Tibial nerve (tissue), 4 donors: ENCODE data around the gene LRRC37B. TPM values are rescaled to one million over a fixed set of nuclear protein-coding genes. Genes with fewer than 3 reads are reported as not detected.
"Not testable (repeated sequence)": the region's sequence is repeated elsewhere in the genome, so short reads cannot be mapped to it uniquely, and the experiment has no call there.

Experiments
- DNase-seq, 2 donors: peaks; one replicate each; pipeline ENCODE4 v3.0.0-alpha.2; 2019; ENCODE audit warnings: low spot score in 2 of 2
- H3K27ac ChIP-seq, 4 donors: fragments of 200-600 bp; sonication (generic) in 3 of 4; one replicate each; pipeline ENCODE4 v1.5.1; 2017 to 2019; ENCODE audit warnings: mild to moderate bottlenecking in 1 of 4
- H3K27me3 ChIP-seq, 2 donors: fragments of 200-600 bp; sonication (generic) in 1 of 2; one replicate each; pipeline versions ENCODE4 v1.5.1 to v1.6.0; 2017 to 2019
- H3K36me3 ChIP-seq, 3 donors: fragments of 200-600 bp; sonication (generic); one replicate each; pipeline ENCODE4 v1.5.1; 2018 to 2019
- H3K4me1 ChIP-seq, 4 donors: fragments of 200-600 bp; sonication (generic) in 3 of 4; one replicate each; pipeline ENCODE4 v1.5.1; 2017 to 2019
- H3K4me3 ChIP-seq, 4 donors: fragments of 200-600 bp; sonication (generic) in 3 of 4; one replicate each; pipeline ENCODE4 v1.5.1; 2017 to 2019; ENCODE audit warnings: mild to moderate bottlenecking in 1 of 4, moderate library complexity in 1 of 4
- H3K9me3 ChIP-seq, 4 donors: fragments of 200-600 bp; sonication (generic) in 3 of 4; one replicate each; pipeline ENCODE4 v1.5.1; 2017 to 2019
- CTCF ChIP-seq, 5 experiments: fragments of 200-600 bp in 3 of 5; fragments of 450-650 bp in 2 of 5; sonication (generic) in 3 of 5; IDR thresholded peaks; one replicate each; pipeline ENCODE4 v1.5.1; 2016 to 2019; ENCODE audit warnings: antibody characterized with exemption in 5 of 5, mild to moderate bottlenecking in 3 of 5, moderate library complexity in 2 of 5
- EP300 ChIP-seq, 2 donors: sonication (generic); formaldehyde crosslinking; IDR thresholded peaks; one replicate each; pipeline ENCODE4 v1.6.1; 2017; ENCODE audit warnings: antibody characterized with exemption in 2 of 2, mild to moderate bottlenecking in 1 of 2
- POLR2A ChIP-seq, 2 donors: fragments of 450-650 bp; IDR thresholded peaks; one replicate each; pipeline ENCODE4 v1.6.1; 2017; ENCODE audit warnings: antibody characterized with exemption in 2 of 2, mild to moderate bottlenecking in 2 of 2, moderate library complexity in 2 of 2
- WGBS, 2 donors: methylation state at CpG; one replicate each; pipeline ENCODE4 v1.1.5; 2018; 5-methylcytosine and 5-hydroxymethylcytosine counted together
- total RNA-seq, 4 donors: library from RNA; depleted of rRNA; stranded (reverse); fragments of >200 nt; gene quantifications; one replicate each; pipeline ENCODE4 v1.1.0, GENCODE V29; 2016

LRRC37B gene
- total RNA-seq, 4 donors from 2014 or later, result 17.2 to 51.1 (median 27.9) TPM

- TF ChIP-seq EP300 (IDR thresholded peaks at IDR 0.05), result no peak
- Histone ChIP-seq H3K4me1 (no peaks in the 10 kb centered on the region), H3K36me3 (peaks cover 0 to 28% (median 0%) of the 10 kb centered on the region in 3 donors), H3K27ac (no peak overlapping the region), H3K4me3 (no peak overlapping the region), H3K9me3 (no peaks in the 10 kb centered on the region), H3K27me3 (no peaks in the 10 kb centered on the region)
- no peak for DNase-seq
- 81% methylated on average over 7 of the region's 7 CpGs for WGBS, 2 donors
Observed at GRCh38 chr17:32016231-32016630, 9.0 kb downstream of the LRRC37B start.

DNA sequence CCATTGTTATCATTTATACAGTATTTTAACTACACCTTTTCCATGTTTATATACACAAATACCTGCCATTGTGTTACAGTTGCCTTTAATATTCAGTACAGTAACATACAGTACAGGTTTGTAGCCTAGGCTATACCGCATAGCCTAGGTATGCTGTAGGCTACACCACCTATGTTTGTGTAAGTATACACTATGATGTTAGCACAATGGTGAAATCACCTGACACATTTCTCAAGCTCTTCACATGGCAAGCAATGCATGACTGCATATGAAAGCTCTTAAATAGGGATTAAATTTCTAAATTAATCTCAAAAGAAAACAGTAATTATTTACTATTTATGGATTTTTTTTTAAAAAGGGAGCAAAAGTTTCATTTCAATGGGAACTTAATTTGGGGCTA is 12.0 kb downstream of the LRRC37B start:
- peaks cover 0 to 49% (median 6%) of the 10 kb centered on the region in 3 donors for H3K36me3 ChIP-seq

DNA sequence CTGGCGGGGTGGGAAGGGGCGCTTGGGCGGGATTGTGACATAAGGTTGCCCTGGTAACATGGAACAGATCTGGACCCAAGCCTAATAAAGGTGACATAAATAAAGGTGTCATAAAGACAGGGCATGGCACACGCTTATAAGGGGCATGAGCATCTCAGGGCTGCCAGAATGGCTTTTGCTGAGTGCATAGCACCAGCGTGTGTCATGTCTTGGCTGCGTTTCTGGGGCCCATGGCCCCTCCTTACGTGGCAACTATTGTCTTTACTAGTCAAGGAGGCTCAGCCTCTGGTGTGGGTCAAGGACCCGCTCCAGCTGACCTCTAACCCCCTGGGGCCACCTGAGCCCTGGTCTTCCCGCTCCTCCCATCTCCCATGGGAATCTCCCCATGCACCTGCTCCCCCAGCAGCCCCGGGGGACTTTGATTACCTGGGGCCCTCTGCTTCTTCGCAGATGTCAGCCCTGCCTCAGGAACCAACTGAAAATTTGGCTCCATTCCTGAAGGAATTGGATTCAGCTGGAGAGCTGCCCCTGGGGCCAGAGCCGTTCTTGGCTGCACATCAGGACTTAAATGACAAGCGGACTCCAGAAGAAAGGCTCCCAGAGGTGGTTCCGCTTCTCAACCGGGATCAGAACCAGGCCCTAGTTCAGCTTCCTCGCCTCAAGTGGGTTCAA is 13.9 kb downstream of the LRRC37B start:
- H3K27me3 ChIP-seq, result no peaks in the 10 kb centered on the region
- TF ChIP-seq CTCF (IDR thresholded peaks at IDR 0.05), result no peak
- TF ChIP-seq POLR2A (IDR thresholded peaks at IDR 0.05), result no peak
- no peak for TF ChIP-seq EP300 (IDR thresholded peaks at IDR 0.05)
- no peaks in the 10 kb centered on the region for H3K9me3 ChIP-seq
- no peak overlapping the region for H3K27ac ChIP-seq
- DNase-seq, result no peak
- 83 to 96% methylated on average over 13 to 16 of the region's 16 CpGs for WGBS, 2 donors
- H3K4me1 ChIP-seq, result no peaks in the 10 kb centered on the region
- no peak overlapping the region for H3K4me3 ChIP-seq
- H3K36me3 ChIP-seq, result peaks cover 0 to 50% (median 6%) of the 10 kb centered on the region in 3 donors

More for the DNA sequence above, 12.0 kb downstream of the LRRC37B start:
- Histone ChIP-seq H3K4me1 (no peaks in the 10 kb centered on the region), H3K27me3 (no peaks in the 10 kb centered on the region), H3K27ac (no peak overlapping the region), H3K4me3 (no peak overlapping the region), H3K9me3 (no peaks in the 10 kb centered on the region)
- DNase-seq, result no peak
- 97 to 100% methylated on average over 1 of the region's 1 CpG for WGBS, 2 donors
- no peak for TF ChIP-seq CTCF (IDR thresholded peaks at IDR 0.05)
- no peak for TF ChIP-seq POLR2A (IDR thresholded peaks at IDR 0.05)
- no peak for TF ChIP-seq EP300 (IDR thresholded peaks at IDR 0.05)

DNA sequence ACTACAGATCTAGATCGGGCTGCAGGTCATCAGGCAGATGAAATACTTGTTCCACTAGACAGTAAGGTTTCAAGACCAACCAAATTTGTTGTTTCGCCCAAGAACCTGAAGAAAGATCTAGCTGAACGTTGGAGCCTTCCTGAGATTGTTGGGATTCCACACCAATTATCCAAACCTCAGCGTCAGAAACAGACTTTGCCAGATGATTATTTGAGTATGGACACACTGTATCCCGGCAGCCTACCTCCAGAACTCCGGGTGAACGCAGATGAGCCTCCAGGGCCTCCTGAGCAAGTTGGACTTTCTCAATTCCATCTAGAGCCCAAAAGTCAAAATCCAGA is 14.4 kb downstream of the LRRC37B start:
- Histone ChIP-seq H3K36me3 (peaks cover 0 to 55% (median 6%) of the 10 kb centered on the region in 3 donors), H3K9me3 (no peaks in the 10 kb centered on the region), H3K27ac (no peak overlapping the region), H3K4me1 (no peaks in the 10 kb centered on the region), H3K27me3 (no peaks in the 10 kb centered on the region), H3K4me3 (no peak overlapping the region)
- TF ChIP-seq POLR2A (IDR thresholded peaks at IDR 0.05) (no peak), EP300 (IDR thresholded peaks at IDR 0.05) (no peak), CTCF (IDR thresholded peaks at IDR 0.05) (no peak)
- 94% methylated on average over 7 of the region's 7 CpGs for WGBS, 2 donors
- no peak for DNase-seq

- DNase-seq, H3K4me1 ChIP-seq, H3K9me3 ChIP-seq, H3K27ac ChIP-seq, H3K27me3 ChIP-seq, H3K4me3 ChIP-seq: not testable (repeated sequence)
- H3K36me3 ChIP-seq, result peaks cover 0 to 55% (median 6%) of the 10 kb centered on the region in 3 donors
- 88 to 97% methylated on average over 3 to 4 of the region's 5 CpGs for WGBS, 2 donors
Observed at GRCh38 chr17:32022554-32022953, 15.4 kb downstream of the LRRC37B start.

DNA sequence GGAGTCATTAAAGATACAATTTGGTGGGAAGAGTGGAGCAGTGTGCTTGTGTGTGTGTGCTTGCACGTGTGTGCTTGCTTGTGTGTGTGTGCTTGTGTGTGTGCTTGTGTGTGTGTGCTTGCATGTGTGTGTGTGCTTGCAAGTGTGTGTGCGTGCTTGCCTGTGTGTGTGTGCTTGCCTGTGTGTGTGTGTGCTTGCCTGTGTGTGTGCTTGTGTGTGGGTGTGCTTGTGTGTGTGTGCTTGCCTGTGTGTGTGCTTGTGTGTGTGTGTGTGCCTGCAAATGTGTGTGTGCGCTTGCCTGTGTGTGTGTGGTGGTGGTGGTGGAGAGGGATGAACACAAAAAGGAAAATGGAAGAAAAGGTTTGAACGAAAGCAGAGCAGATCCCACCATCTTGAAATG is 20.1 kb downstream of the LRRC37B start:
- not testable (repeated sequence) for H3K4me3 ChIP-seq, H3K27ac ChIP-seq, H3K9me3 ChIP-seq, H3K27me3 ChIP-seq, DNase-seq, H3K4me1 ChIP-seq
- peaks cover 0 to 19% (median 0%) of the 10 kb centered on the region in 3 donors for H3K36me3 ChIP-seq
- 87 to 90% methylated on average over 4 of the region's 4 CpGs for WGBS, 2 donors

DNA sequence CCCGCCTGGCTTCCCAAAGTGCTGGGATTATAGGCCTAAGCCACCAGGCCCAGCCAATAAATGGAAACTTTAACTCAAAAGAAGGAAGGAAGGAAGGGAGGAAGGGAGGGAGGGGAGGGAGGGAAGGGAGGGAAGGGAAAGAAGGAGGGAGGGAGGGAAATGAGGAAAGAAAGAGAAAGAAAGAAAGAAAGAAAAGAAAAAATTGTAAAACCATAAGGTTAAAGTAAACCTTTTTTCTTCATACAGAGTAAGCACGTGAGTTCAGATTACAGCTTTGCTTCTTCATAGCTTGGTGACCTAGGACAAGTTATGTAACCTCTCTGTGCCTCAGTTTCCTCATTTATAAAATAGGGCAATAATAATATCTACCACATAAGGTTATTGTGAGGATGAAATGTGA is 26.0 kb downstream of the LRRC37B start:
- H3K27ac ChIP-seq, result no peak overlapping the region
- H3K27me3 ChIP-seq, result no peaks in the 10 kb centered on the region
- TF ChIP-seq CTCF (IDR thresholded peaks at IDR 0.05) (no peak), POLR2A (IDR thresholded peaks at IDR 0.05) (no peak), EP300 (IDR thresholded peaks at IDR 0.05) (no peak)
- no peaks in the 10 kb centered on the region for H3K9me3 ChIP-seq
- 98% methylated on average over 2 of the region's 2 CpGs for WGBS, 2 donors
- H3K36me3 ChIP-seq, result peaks cover 2 to 53% (median 3%) of the 10 kb centered on the region in 3 donors
- no peaks in the 10 kb centered on the region for H3K4me1 ChIP-seq
- H3K4me3 ChIP-seq, result no peak overlapping the region
- no peak for DNase-seq

DNA sequence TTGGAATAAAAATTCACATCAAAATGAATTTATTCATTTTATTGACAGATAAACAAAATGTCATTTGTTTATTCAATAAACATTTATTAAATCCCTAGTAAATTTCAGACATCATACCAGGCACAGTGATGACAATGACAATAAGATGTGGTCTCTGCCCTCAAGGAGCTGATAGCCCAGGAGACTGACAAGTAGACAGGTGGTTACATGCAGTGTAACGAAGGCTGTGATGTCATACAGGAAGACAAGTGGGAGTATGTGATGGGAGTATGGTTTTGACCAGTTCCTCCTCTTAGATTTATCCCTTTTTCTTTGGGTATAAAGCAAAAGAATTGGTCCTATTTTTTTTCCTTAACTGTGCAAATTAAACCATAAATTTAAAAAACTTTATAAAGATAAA is 26.6 kb downstream of the LRRC37B start:
- H3K4me1 ChIP-seq, H3K9me3 ChIP-seq, DNase-seq, H3K4me3 ChIP-seq, H3K27ac ChIP-seq, H3K27me3 ChIP-seq: not testable (repeated sequence)
- WGBS, 2 donors, result 86% methylated on average over 1 of the region's 1 CpG
- peaks cover 2 to 57% (median 3%) of the 10 kb centered on the region in 3 donors for H3K36me3 ChIP-seq

DNA sequence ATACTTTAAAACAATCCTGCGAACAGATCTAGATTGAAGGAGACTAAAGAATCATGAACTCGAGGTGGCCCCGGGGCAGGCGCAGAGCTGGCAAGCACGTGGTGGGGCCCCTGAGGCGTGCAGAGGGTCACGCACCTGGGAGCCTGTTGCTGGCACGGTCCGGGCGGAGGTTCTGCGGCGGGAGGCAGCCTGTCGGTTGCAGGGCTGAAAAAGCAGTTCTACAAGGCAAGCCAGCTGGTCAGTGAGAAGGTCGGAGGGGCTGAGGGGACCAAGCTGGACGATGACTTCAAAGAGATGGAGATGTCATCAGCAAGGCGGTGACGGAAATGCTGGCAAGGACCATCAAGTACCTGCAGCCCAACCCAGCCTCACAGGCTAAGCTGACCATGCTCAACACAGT is 33.1 kb downstream of the LRRC37B start:
- not testable (repeated sequence) for DNase-seq, H3K27me3 ChIP-seq, H3K4me1 ChIP-seq, H3K4me3 ChIP-seq, H3K27ac ChIP-seq, H3K9me3 ChIP-seq
- WGBS, 2 donors, result 91 to 97% methylated on average over 17 of the region's 17 CpGs
- peaks cover 0 to 57% (median 2%) of the 10 kb centered on the region in 3 donors for H3K36me3 ChIP-seq
